ENCODE measurements around the gene SEMA3A.
"Not testable (repeated sequence)": the region's sequence is repeated elsewhere in the genome, so short reads cannot be mapped to it uniquely, and the experiment has no call there.

DNA sequence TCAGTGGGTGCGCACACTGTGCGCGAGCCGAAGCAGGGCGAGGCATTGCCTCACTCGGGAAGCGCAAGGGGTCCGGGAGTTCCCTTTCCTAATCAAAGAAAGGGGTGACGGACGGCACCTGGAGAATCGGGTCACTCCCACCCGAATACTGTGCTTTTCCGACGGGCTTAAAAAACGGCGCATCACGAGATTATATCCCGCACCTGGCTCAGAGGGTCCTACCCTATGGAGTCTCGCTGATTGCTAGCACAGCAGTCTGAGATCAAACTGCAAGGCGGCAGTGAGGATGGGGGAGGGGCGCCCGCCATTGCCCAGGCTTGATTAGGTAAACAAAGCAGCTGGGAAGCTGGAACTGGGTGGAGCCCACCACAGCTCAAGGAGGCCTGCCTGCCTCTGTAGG is 44.2 kb downstream of the SEMA3A start:
- TF ChIP-seq CTCF, POLR2AphosphoS5 (IDR thresholded peaks at IDR 0.05): not testable (repeated sequence)

All from sigmoid colon (tissue), 4 donors.